Suprapubic skin (tissue), 4 donors: ENCODE results near the gene RNF130.

Source experiments
- CTCF ChIP-seq, 2 donors: fragments of 200-600 bp in 1 of 2; fragments of 450-650 bp in 1 of 2; sonication (generic) in 1 of 2; IDR thresholded peaks; one replicate each; pipeline ENCODE4 v1.5.1; 2016 to 2019; ENCODE audit warnings: antibody characterized with exemption in 2 of 2, mild to moderate bottlenecking in 1 of 2, moderate library complexity in 1 of 2
- EP300 ChIP-seq: sonication (generic); formaldehyde crosslinking; IDR thresholded peaks from one replicate; pipeline ENCODE4 v1.6.1; 2017; ENCODE audit warnings: antibody characterized with exemption
- POLR2A ChIP-seq, 2 donors: fragments of 450-650 bp; IDR thresholded peaks; one replicate each; pipeline ENCODE4 v1.6.1; 2017; ENCODE audit warnings: antibody characterized with exemption in 2 of 2, mild to moderate bottlenecking in 2 of 2, moderate library complexity in 2 of 2
- POLR2AphosphoS5 ChIP-seq, 3 donors: sonication (generic); formaldehyde crosslinking; IDR thresholded peaks; one replicate each; pipeline ENCODE4 v1.6.1; 2017; ENCODE audit warnings: antibody characterized with exemption in 3 of 3

- no peak for TF ChIP-seq CTCF (IDR thresholded peaks at IDR 0.05)
- TF ChIP-seq EP300, result no peak
- no peak for TF ChIP-seq POLR2AphosphoS5 (IDR thresholded peaks at IDR 0.05)
- TF ChIP-seq POLR2A (IDR thresholded peaks at IDR 0.05), result no peak
Measured at GRCh38 chr5:179916523-179916922, 155.0 kb downstream of the RNF130 start.
